ENCODE results near the gene DQX1.
A peak's percentile ranks its signal among the peaks of the same experiment; 100 is the strongest.

DQX1 gene

DNA sequence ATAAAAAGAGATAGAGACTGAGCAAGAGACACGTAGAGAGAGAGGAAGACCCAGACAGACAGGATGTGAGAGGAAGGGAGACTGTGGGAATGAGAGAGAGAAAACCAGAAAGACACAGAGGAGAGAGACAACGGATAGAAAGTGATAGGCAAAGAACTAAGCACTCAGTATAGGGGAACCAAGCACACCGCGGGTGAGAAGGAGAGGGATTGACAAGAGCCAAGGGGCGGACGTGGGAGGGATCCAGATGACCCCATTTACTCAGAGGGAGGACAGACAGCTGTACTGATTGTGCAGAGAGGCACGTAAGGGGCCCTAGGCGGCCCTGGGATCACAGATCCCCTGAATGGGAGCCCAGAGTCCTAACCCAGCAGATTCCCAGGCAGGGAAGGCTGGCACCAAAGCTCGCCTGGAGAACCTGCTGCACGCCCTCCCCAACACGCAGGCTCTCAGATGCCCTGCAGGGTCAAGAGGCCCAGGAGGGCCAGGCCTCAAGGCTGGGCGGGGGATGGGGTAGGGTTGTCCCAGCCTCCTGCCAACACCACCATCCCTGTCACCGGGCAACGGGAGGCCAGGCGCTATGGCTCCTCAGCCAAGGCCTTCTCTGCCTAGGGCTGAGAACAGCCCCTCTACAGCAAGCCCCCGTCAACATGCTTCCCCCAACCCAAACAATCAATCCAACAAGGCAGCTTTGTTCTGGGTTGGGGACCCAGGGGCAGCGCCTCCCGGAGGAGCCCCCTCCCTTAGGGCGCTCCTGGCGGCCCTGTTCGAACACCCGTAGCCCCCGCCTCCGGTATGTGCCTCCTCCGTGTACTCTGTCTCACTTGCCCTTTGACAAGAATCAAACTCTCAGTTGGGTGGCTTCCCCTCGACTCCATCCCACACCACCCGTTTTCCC lies 27.1 kb upstream of the DQX1 start:
- Histone ChIP-seq H3K4ac (ENCODE audit: low read depth, low read length) (no peak overlapping the region), H3K4me1 (ENCODE audit: control insufficient read depth, low read depth, low read length) (peaks cover 4% of the 10 kb centered on the region), H3K79me2 (ENCODE audit: control insufficient read depth, insufficient read depth, low read length) (no peaks in the 10 kb centered on the region), H3K36me3 (ENCODE audit: control insufficient read depth, insufficient read depth, low read length) (no peaks in the 10 kb centered on the region), H3K27ac (ENCODE audit: low read depth, low read length) (no peak overlapping the region), H2BK15ac (replicated peaks; ENCODE audit: low read depth) (no peak overlapping the region), H3K18ac (ENCODE audit: low read length) (no peak overlapping the region), H2BK120ac (ENCODE audit: low read depth, low read length) (no peak overlapping the region), H4K8ac (ENCODE audit: low read depth, low read length) (no peak overlapping the region), H3K4me3 (ENCODE audit: low read length) (peak overlapping the region; percentile 2), H4K5ac (ENCODE audit: low read length) (no peak overlapping the region), H3K27me3 (ENCODE audit: insufficient read depth, low read length, poor library complexity) (peaks cover 46% of the 10 kb centered on the region), H2BK5ac (ENCODE audit: low read length) (no peak overlapping the region), H2AK5ac (ENCODE audit: low read length) (no peak overlapping the region), H3K9ac (ENCODE audit: low read length) (peak overlapping the region; percentile 12), H3K56ac (ENCODE audit: low read length) (peak overlapping the region; percentile 42), H3K23ac (ENCODE audit: low read length) (no peak overlapping the region), H3K79me1 (ENCODE audit: low read length) (no peaks in the 10 kb centered on the region), H3K4me2 (ENCODE audit: low read length) (peak overlapping the region; percentile 30)
- no CpG with 5 or more reads among the region's 27 CpGs for WGBS (ENCODE audit: extremely low coverage, insufficient coverage, low lambda C conversion rate)
- DNase-seq: peak; percentile 51

DNA sequence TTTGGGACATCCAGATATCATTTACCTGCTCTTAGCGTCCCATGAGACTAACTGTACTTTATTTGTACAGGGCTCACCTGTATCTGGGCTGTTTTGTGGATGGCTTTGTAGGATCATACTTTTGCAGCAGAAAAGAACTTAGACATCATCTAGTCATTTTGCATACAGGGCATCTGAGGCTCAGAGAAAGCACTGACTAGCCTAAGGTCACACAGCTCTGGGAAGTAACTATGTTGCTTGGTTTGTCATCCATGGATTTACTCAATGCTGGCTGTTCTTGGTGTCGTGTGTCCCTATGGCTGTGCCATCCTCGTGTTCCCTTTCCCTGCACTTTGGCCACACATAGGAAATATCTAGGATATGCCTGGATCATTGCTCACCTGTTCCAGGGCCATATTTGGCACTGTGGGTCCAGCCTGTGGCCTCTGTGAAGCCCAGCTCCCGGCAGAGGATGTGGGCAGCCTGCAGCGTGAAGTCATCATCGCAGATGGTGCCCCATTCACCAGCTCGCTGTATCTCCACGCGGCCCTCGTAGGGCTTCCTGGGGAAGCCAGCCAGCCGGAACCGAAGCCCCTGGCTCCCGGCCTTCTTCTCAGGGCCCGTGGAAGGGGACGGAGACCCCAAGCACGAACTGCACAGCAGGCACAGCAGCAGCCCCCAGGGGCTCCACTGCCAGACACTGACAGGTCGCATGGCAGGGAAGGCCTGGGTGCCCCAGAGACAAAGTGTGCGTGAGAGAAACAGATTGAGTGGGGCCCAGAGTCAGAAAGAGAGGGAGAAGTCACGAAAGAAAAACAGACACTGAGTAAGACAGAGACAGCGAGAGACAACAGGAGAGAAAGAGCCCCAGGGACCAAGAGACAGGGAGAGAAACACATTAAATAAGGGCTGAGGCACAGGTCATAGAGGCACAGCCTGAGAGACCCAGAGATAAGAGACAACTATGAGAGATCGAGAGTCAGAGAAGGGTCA lies 26.2 kb upstream of the DQX1 start:
- Histone ChIP-seq H3K18ac (ENCODE audit: low read length) (no peak overlapping the region), H3K79me2 (ENCODE audit: control insufficient read depth, insufficient read depth, low read length) (no peaks in the 10 kb centered on the region), H3K79me1 (ENCODE audit: low read length) (no peaks in the 10 kb centered on the region), H2BK15ac (replicated peaks; ENCODE audit: low read depth) (no peak overlapping the region), H2BK120ac (ENCODE audit: low read depth, low read length) (no peak overlapping the region), H3K4me3 (ENCODE audit: low read length) (no peak overlapping the region), H3K4me2 (ENCODE audit: low read length) (no peak overlapping the region), H3K9ac (ENCODE audit: low read length) (no peak overlapping the region), H2BK5ac (ENCODE audit: low read length) (no peak overlapping the region), H3K23ac (ENCODE audit: low read length) (no peak overlapping the region), H4K5ac (ENCODE audit: low read length) (no peak overlapping the region), H3K36me3 (ENCODE audit: control insufficient read depth, insufficient read depth, low read length) (no peaks in the 10 kb centered on the region), H4K8ac (ENCODE audit: low read depth, low read length) (no peak overlapping the region), H2AK5ac (ENCODE audit: low read length) (no peak overlapping the region), H3K27me3 (ENCODE audit: insufficient read depth, low read length, poor library complexity) (peaks cover 51% of the 10 kb centered on the region), H3K4ac (ENCODE audit: low read depth, low read length) (no peak overlapping the region), H3K56ac (ENCODE audit: low read length) (no peak overlapping the region), H3K4me1 (ENCODE audit: control insufficient read depth, low read depth, low read length) (peaks cover 4% of the 10 kb centered on the region), H3K27ac (ENCODE audit: low read depth, low read length) (no peak overlapping the region)
- DNase-seq: no peak
- no CpG with 5 or more reads among the region's 21 CpGs for WGBS (ENCODE audit: extremely low coverage, insufficient coverage, low lambda C conversion rate)

DNA sequence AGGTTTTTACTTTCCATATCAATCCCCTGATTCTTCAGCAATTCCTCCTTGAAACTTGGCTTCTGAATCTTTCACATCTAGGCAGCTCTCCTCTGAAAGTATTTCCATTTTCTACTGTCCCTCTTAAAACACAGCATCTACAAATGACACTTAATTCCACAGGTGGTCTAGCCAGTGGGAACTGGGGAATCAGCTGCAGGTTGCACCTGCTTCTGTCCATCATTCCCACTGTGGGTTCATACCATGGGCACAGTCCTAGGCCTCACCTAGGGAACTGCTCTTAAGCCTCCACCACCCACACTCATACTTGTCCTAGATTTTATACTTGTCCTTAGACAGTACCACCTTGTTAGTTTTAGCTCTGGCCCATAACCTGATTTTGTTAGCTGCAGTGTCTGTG lies 25.5 kb upstream of the DQX1 start:
- Histone ChIP-seq H3K4me2 (ENCODE audit: low read length) (no peak overlapping the region), H3K4me1 (ENCODE audit: control insufficient read depth, low read depth, low read length) (peaks cover 4% of the 10 kb centered on the region), H3K18ac (ENCODE audit: low read length) (no peak overlapping the region), H2BK120ac (ENCODE audit: low read depth, low read length) (no peak overlapping the region), H4K5ac (ENCODE audit: low read length) (no peak overlapping the region), H3K56ac (ENCODE audit: low read length) (no peak overlapping the region), H3K9ac (ENCODE audit: low read length) (no peak overlapping the region), H4K8ac (ENCODE audit: low read depth, low read length) (no peak overlapping the region), H3K23ac (ENCODE audit: low read length) (no peak overlapping the region), H3K4me3 (ENCODE audit: low read length) (no peak overlapping the region), H3K27me3 (ENCODE audit: insufficient read depth, low read length, poor library complexity) (peaks cover 50% of the 10 kb centered on the region), H2BK5ac (ENCODE audit: low read length) (no peak overlapping the region), H3K4ac (ENCODE audit: low read depth, low read length) (no peak overlapping the region), H2AK5ac (ENCODE audit: low read length) (no peak overlapping the region), H3K79me1 (ENCODE audit: low read length) (no peaks in the 10 kb centered on the region), H3K27ac (ENCODE audit: low read depth, low read length) (no peak overlapping the region), H2BK15ac (replicated peaks; ENCODE audit: low read depth) (no peak overlapping the region), H3K79me2 (ENCODE audit: control insufficient read depth, insufficient read depth, low read length) (no peaks in the 10 kb centered on the region), H3K36me3 (ENCODE audit: control insufficient read depth, insufficient read depth, low read length) (no peaks in the 10 kb centered on the region)
- no peak for DNase-seq

DNA sequence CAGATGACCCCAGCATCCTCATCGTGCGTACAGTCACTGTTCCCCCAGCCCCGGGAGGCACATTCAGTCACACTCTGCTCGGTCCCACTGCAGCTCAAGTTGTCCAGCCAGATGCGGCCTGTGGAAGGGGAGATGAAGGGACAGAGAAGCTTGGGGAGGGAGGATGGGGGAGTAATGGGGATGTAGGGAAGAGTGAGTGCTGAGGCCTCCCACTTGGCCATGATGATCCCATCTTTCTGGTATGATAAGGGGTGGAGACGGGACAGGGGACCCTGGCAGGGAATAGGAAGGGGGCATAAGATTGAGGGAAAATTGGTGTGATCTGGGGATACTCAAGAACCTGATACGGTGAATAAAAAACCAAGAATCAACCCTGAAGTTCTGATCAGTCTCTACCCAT lies 24.2 kb upstream of the DQX1 start:
- WGBS (ENCODE audit: extremely low coverage, insufficient coverage, low lambda C conversion rate): no CpG with 5 or more reads among the region's 7 CpGs

DNA sequence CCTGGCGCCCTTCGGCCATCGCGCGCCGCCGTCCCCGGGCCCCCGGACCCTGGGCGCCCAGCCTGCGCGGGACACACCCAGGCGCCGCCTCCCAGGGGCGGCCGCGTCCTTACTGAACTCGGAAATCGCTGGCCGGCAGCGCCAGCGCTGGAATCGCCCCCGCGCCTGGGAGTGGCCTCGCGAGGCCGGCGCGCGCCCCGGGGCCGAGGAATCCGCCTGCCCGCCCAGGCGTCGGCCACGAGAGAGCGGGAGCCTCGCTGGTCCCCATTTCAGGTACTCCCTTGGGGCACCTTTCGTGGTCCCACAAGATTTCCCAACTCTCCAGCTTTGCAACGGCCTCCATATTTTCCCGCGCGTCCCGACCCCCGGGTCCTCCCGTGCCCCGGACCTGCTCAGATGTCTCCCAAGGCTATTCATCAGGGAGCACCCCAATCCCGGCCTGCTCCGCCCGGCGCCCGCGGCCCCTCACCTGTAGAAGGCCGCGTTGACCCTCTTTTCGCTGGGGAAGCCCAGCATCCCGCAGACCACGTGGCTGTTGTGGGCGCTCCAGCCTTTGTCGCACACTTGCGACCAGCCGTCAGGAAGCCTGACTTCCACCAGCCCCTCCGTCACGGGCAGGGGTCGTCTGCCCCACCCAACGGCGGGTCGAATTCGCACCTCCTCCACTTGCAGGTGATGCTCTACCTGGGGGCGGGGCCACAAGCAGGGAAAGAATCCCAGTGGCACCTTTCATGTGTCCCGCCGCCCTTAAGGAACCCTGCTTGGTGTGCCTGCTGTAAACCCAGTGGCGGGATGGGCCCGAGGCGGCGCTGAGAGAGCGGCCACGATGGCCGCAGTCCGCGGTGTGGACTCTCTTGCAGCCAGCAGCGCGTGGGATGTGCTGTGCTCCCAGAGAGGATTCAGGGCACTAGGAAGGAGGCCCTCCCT lies 23.1 kb upstream of the DQX1 start:
- no peak overlapping the region for H2BK120ac ChIP-seq (ENCODE audit: low read depth, low read length)
- H2BK15ac ChIP-seq (replicated peaks; ENCODE audit: low read depth): no peak overlapping the region
- H3K4me2 ChIP-seq (ENCODE audit: low read length): peak overlapping the region; percentile 76
- no peak overlapping the region for H2AK5ac ChIP-seq (ENCODE audit: low read length)
- H3K4ac ChIP-seq (ENCODE audit: low read depth, low read length): peak overlapping the region; percentile 5
- no peak overlapping the region for H4K5ac ChIP-seq (ENCODE audit: low read length)
- peak overlapping the region; percentile 41 for H3K18ac ChIP-seq (ENCODE audit: low read length)
- peaks cover 40% of the 10 kb centered on the region for H3K27me3 ChIP-seq (ENCODE audit: insufficient read depth, low read length, poor library complexity)
- no peak overlapping the region for H3K23ac ChIP-seq (ENCODE audit: low read length)
- peaks cover 4% of the 10 kb centered on the region for H3K4me1 ChIP-seq (ENCODE audit: control insufficient read depth, low read depth, low read length)
- H3K36me3 ChIP-seq (ENCODE audit: control insufficient read depth, insufficient read depth, low read length): no peaks in the 10 kb centered on the region
- peak overlapping the region; percentile 75 for H3K56ac ChIP-seq (ENCODE audit: low read length)
- no peaks in the 10 kb centered on the region for H3K79me1 ChIP-seq (ENCODE audit: low read length)
- H3K79me2 ChIP-seq (ENCODE audit: control insufficient read depth, insufficient read depth, low read length): no peaks in the 10 kb centered on the region
- DNase-seq: peak; percentile 56
- no CpG with 5 or more reads among the region's 85 CpGs for WGBS (ENCODE audit: extremely low coverage, insufficient coverage, low lambda C conversion rate)
- peak overlapping the region; percentile 46 for H3K9ac ChIP-seq (ENCODE audit: low read length)
- no peak overlapping the region for H3K27ac ChIP-seq (ENCODE audit: low read depth, low read length)
- H2BK5ac ChIP-seq (ENCODE audit: low read length): no peak overlapping the region
- H3K4me3 ChIP-seq (ENCODE audit: low read length): peak overlapping the region; percentile 18
- no peak overlapping the region for H4K8ac ChIP-seq (ENCODE audit: low read depth, low read length)

More for the DNA sequence above, 24.2 kb upstream of the DQX1 start:
- Histone ChIP-seq H3K4ac (ENCODE audit: low read depth, low read length) (no peak overlapping the region), H3K9ac (ENCODE audit: low read length) (no peak overlapping the region), H3K79me2 (ENCODE audit: control insufficient read depth, insufficient read depth, low read length) (no peaks in the 10 kb centered on the region), H4K8ac (ENCODE audit: low read depth, low read length) (no peak overlapping the region), H3K36me3 (ENCODE audit: control insufficient read depth, insufficient read depth, low read length) (no peaks in the 10 kb centered on the region), H3K79me1 (ENCODE audit: low read length) (no peaks in the 10 kb centered on the region), H2BK120ac (ENCODE audit: low read depth, low read length) (no peak overlapping the region), H3K4me3 (ENCODE audit: low read length) (no peak overlapping the region), H2BK15ac (replicated peaks; ENCODE audit: low read depth) (no peak overlapping the region), H3K4me2 (ENCODE audit: low read length) (no peak overlapping the region), H3K56ac (ENCODE audit: low read length) (peak overlapping the region; percentile 12), H3K4me1 (ENCODE audit: control insufficient read depth, low read depth, low read length) (peaks cover 4% of the 10 kb centered on the region), H2AK5ac (ENCODE audit: low read length) (no peak overlapping the region), H3K18ac (ENCODE audit: low read length) (no peak overlapping the region), H3K23ac (ENCODE audit: low read length) (no peak overlapping the region), H3K27ac (ENCODE audit: low read depth, low read length) (no peak overlapping the region), H3K27me3 (ENCODE audit: insufficient read depth, low read length, poor library complexity) (peaks cover 39% of the 10 kb centered on the region), H2BK5ac (ENCODE audit: low read length) (no peak overlapping the region), H4K5ac (ENCODE audit: low read length) (no peak overlapping the region)
- no peak for DNase-seq

All from mesendoderm (in vitro differentiated cells).